H1 (cell line): ENCODE results near the gene MAPT. TPM values are rescaled to one million over a fixed set of nuclear protein-coding genes. Genes with fewer than 3 reads are reported as not detected.

Experiments
- CTCF ChIA-PET: fragments of 300-600 bp; sonication (Branson Sonifier 250); formaldehyde crosslinking; loops from one replicate; lab custom pipeline; 2021; ENCODE audit not compliant: partially characterized antibody; lab: Charles Lee
- POLR2A ChIA-PET: fragments of 300-600 bp; sonication (Branson Sonifier 250); formaldehyde crosslinking; loops from one replicate; lab custom pipeline; 2021; ENCODE audit warnings: inconsistent platforms; ENCODE audit not compliant: partially characterized antibody; lab: Charles Lee
- DNase-seq, 2 experiments: peaks; one replicate each; pipeline versions ENCODE4 v3.0.0 to v3.0.0-alpha.2; 2010 to 2022; ENCODE audit warnings: low spot score in 2 of 2, low read depth in 1 of 2, mixed read lengths in 1 of 2
- FAIRE-seq: peaks from 2 replicates; lab custom pipeline; 2011; peaks lifted over from hg19 to GRCh38; lab: Jason Lieb, UNC
- H2AFZ ChIP-seq: 2 replicates; pipeline ENCODE4 v1.8.1; 2012; ENCODE audit warnings: low read length, inconsistent platforms
- H2AK5ac ChIP-seq: 2 replicates; pipeline ENCODE4 v1.6.1; 2013; ENCODE audit warnings: low read depth, low read length
- H2BK120ac ChIP-seq: replicated peaks from 2 replicates; pipeline ENCODE3; 2013; ENCODE audit warnings: low read depth, low read length, inconsistent platforms
- H2BK12ac ChIP-seq: 2 replicates; pipeline ENCODE4 v1.6.1; 2013; ENCODE audit warnings: low read depth, low read length
- H2BK15ac ChIP-seq: 2 replicates; pipeline ENCODE4 v1.6.1; 2013; ENCODE audit warnings: low read length
- H2BK20ac ChIP-seq: 2 replicates; pipeline ENCODE4 v1.6.1; 2013; ENCODE audit warnings: low read length
- H2BK5ac ChIP-seq: 2 replicates; pipeline ENCODE4 v1.6.1; 2013; ENCODE audit warnings: low read depth, low read length
- H3K14ac ChIP-seq: 2 replicates; pipeline ENCODE4 v1.6.1; 2013; ENCODE audit warnings: inconsistent platforms; ENCODE audit not compliant: insufficient read length
- H3K18ac ChIP-seq: 2 replicates; pipeline ENCODE4 v1.6.1; 2013; ENCODE audit warnings: low read length; ENCODE audit errors: extremely low read depth
- H3K23ac ChIP-seq: 2 replicates; pipeline ENCODE4 v1.6.1; 2013; ENCODE audit warnings: inconsistent platforms; ENCODE audit not compliant: insufficient read length
- H3K23me2 ChIP-seq: 2 replicates; pipeline ENCODE4 v1.6.1; 2013; ENCODE audit warnings: low read depth, low read length
- H3K27ac ChIP-seq: 2 replicates; pipeline ENCODE4 v1.6.1; 2011; ENCODE audit warnings: low read depth, low read length, inconsistent platforms
- H3K27me3 ChIP-seq, 4 experiments: replicated peaks in 1 of 4; 1 replicate in 1 of 4; 2 replicates in 3 of 4; pipeline versions ENCODE4 v1.6.1 to v1.8.1; 2011 to 2013; ENCODE audit warnings: low read length in 3 of 4, mild to moderate bottlenecking in 3 of 4, inconsistent platforms in 2 of 4, mixed read lengths in 2 of 4, moderate library complexity in 1 of 4; ENCODE audit not compliant: control insufficient read depth in 3 of 4, insufficient read depth in 3 of 4; ENCODE audit errors: extremely low read depth in 1 of 4
- H3K36me3 ChIP-seq, 4 experiments: 2 replicates each; pipeline versions ENCODE4 v1.6.1 to v1.8.1; 2011 to 2013; ENCODE audit warnings: mild to moderate bottlenecking in 4 of 4, low read length in 3 of 4, moderate library complexity in 2 of 4, control low read depth in 1 of 4, inconsistent platforms in 1 of 4; ENCODE audit not compliant: insufficient read depth in 4 of 4, control insufficient read depth in 2 of 4
- H3K4ac ChIP-seq: replicated peaks from 2 replicates; pipeline ENCODE3; 2013; ENCODE audit warnings: low read length, low read depth, mixed read lengths, inconsistent platforms; ENCODE audit not compliant: insufficient read length
- H3K4me1 ChIP-seq, 4 experiments: replicated peaks in 1 of 4; 1 replicate in 1 of 4; 2 replicates in 3 of 4; pipeline versions ENCODE4 v1.6.1 to v1.8.1; 2011 to 2013; ENCODE audit warnings: low read length in 3 of 4, inconsistent platforms in 2 of 4, mixed read lengths in 1 of 4; ENCODE audit not compliant: insufficient read depth in 4 of 4, control insufficient read depth in 3 of 4
- H3K4me2 ChIP-seq, 2 experiments: 2 replicates each; pipeline versions ENCODE4 v1.6.1 to v1.8.1; 2011 to 2013; ENCODE audit warnings: low read depth in 2 of 2, low read length in 2 of 2, control low read depth in 1 of 2, inconsistent platforms in 1 of 2, mild to moderate bottlenecking in 1 of 2; ENCODE audit not compliant: insufficient read depth in 1 of 2
- H3K4me3 ChIP-seq, 4 experiments: fragments of 200-600, 300-600 bp in 1 of 4; sonication (generic), shearing (Covaris generic), sonication (Bioruptor Twin) in 1 of 4; 2 replicates each; pipeline versions ENCODE4 v1.5.1 to v1.8.1; 2011 to 2016; ENCODE audit warnings: low read length in 4 of 4, low read depth in 3 of 4, control low read depth in 2 of 4, inconsistent platforms in 2 of 4, mild to moderate bottlenecking in 2 of 4, mixed read lengths in 1 of 4, moderate library complexity in 1 of 4; ENCODE audit not compliant: insufficient read depth in 2 of 4; ENCODE audit errors: extremely low read depth in 1 of 4
- H3K56ac ChIP-seq: replicated peaks from 2 replicates; pipeline ENCODE3; 2013; ENCODE audit warnings: low read depth, mild to moderate bottlenecking, mixed read lengths, low read length, inconsistent platforms; ENCODE audit not compliant: insufficient read length
- H3K79me1 ChIP-seq: 2 replicates; pipeline ENCODE4 v1.6.1; 2013; ENCODE audit warnings: low read depth, low read length, control low read depth
- H3K79me2 ChIP-seq, 2 experiments: 2 replicates each; pipeline versions ENCODE4 v1.6.1 to v1.8.1; 2012 to 2013; ENCODE audit warnings: low read length in 2 of 2, mild to moderate bottlenecking in 2 of 2, inconsistent platforms in 1 of 2; ENCODE audit not compliant: insufficient read depth in 2 of 2, control insufficient read depth in 1 of 2
- H3K9ac ChIP-seq, 4 experiments: replicated peaks in 1 of 4; 1 replicate in 1 of 4; 2 replicates in 3 of 4; pipeline versions ENCODE4 v1.6.1 to v1.8.1; 2011 to 2013; ENCODE audit warnings: low read depth in 3 of 4, low read length in 3 of 4, control low read depth in 2 of 4, mild to moderate bottlenecking in 2 of 4, moderate library complexity in 2 of 4, inconsistent platforms in 1 of 4; ENCODE audit errors: extremely low read depth in 1 of 4
- H3K9me3 ChIP-seq, 2 experiments: 2 replicates each; pipeline versions ENCODE4 v1.6.1 to v1.8.1; 2012 to 2013; ENCODE audit warnings: mild to moderate bottlenecking in 2 of 2, moderate library complexity in 2 of 2, control low read depth in 1 of 2, inconsistent platforms in 1 of 2, low read depth in 1 of 2, low read length in 1 of 2, mixed read lengths in 1 of 2; ENCODE audit not compliant: insufficient read depth in 2 of 2
- H4K20me1 ChIP-seq, 2 experiments: replicated peaks in 1 of 2; 2 replicates each; pipeline versions ENCODE3 to v1.8.1; 2011 to 2013; ENCODE audit warnings: inconsistent platforms in 2 of 2, low read length in 2 of 2, mild to moderate bottlenecking in 1 of 2; ENCODE audit not compliant: insufficient read depth in 2 of 2, control insufficient read depth in 1 of 2
- H4K5ac ChIP-seq: 2 replicates; pipeline ENCODE4 v1.6.1; 2013; ENCODE audit warnings: low read length, low read depth, mixed read lengths, inconsistent platforms; ENCODE audit not compliant: insufficient read length
- H4K8ac ChIP-seq: 2 replicates; pipeline ENCODE4 v1.8.0; 2013; ENCODE audit warnings: mild to moderate bottlenecking, moderate library complexity, low read length, inconsistent platforms; ENCODE audit not compliant: insufficient read depth; ENCODE audit errors: extremely low read depth
- H4K91ac ChIP-seq: replicated peaks from 2 replicates; pipeline ENCODE3; 2013; ENCODE audit warnings: low read length, mixed read lengths, inconsistent platforms; ENCODE audit not compliant: insufficient read length
- EZH2 ChIP-seq: fragments of 200-600 bp; sonication (generic); IDR thresholded peaks from 2 replicates; pipeline ENCODE4 v1.7.1; 2012; ENCODE audit warnings: low read depth, mild to moderate bottlenecking, moderate library complexity, low read length, inconsistent platforms; ENCODE audit not compliant: severe bottlenecking
- GABPA ChIP-seq: IDR thresholded peaks from 2 replicates; pipeline ENCODE4 v1.6.1; 2011; ENCODE audit warnings: mild to moderate bottlenecking, low read length, moderate library complexity, borderline replicate concordance; ENCODE audit not compliant: insufficient read depth
- WGBS, 2 experiments: shearing (Covaris generic) in 1 of 2; methylation state at CpG; one replicate each; pipeline versions ENCODE4 v1.1.6 to v1.1.7; 2013 to 2015; ENCODE audit warnings: low lambda C conversion rate in 2 of 2, mixed read lengths in 2 of 2, inconsistent platforms in 1 of 2, low coverage in 1 of 2, missing lambda C conversion rate in 1 of 2; ENCODE audit not compliant: insufficient replicate concordance in 2 of 2, insufficient coverage in 1 of 2, insufficient read length in 1 of 2; ENCODE audit errors: extremely low coverage in 1 of 2, missing lambda C conversion rate in 1 of 2; 5-methylcytosine and 5-hydroxymethylcytosine counted together
- polyA plus RNA-seq, 7 experiments: library from polyadenylated mRNA; depleted of rRNA in 3 of 7; stranded (reverse) in 5 of 7; unstranded in 2 of 7; fragments of >200 nt in 5 of 7; fragments of 200-250 nt in 2 of 7; gene quantifications; 1 replicate in 5 of 7; 2 replicates in 1 of 7; 4 replicates in 1 of 7; pipeline versions ENCODE4 v1.2.1 to v1.2.3, GENCODE V29; 2011 to 2013; ENCODE audit warnings: missing spikeins in 2 of 7, mixed read lengths in 2 of 7
- total RNA-seq: library from RNA; stranded (reverse); fragmentation: NEBNext Ultra II Directional; extraction: Animal tissue kit (Norgen Biotek cat#: 25700); gene quantifications from 2 replicates; pipeline ENCODE4 v1.2.1, GENCODE V29; 2021

MAPT gene
- total and polyA plus RNA-seq, 2 of the 8 experiments (the other 6 are each of a cell fraction or from before 2014, with no cell fraction given): 0.54 to 1.7 TPM

GRCh38 chr17:46025060-46025459, 130.7 kb downstream of the MAPT start:
- H3K27ac ChIP-seq: no peak overlapping the region
- H3K79me1 ChIP-seq: no peaks in the 10 kb centered on the region
- H2BK12ac ChIP-seq: no peak overlapping the region
- no peak overlapping the region for H2AFZ ChIP-seq
- no peak overlapping the region for H2BK120ac ChIP-seq
- ChIA-PET CTCF (interaction anchor here (1.0 to 2.3 kb wide), 3 partner anchors 21 to 54 kb away, joined by 3 to 12 read pairs (median 6); no protein-coding TSS in a partner anchor), POLR2A (interaction anchor here (1.4 kb wide), 1 partner anchor 12 kb away, joined by 5 read pairs; no protein-coding TSS in a partner anchor)
- no peaks in the 10 kb centered on the region for H3K9me3 ChIP-seq
- H2BK20ac ChIP-seq: no peak overlapping the region
- no peak overlapping the region for H4K8ac ChIP-seq
- no peak overlapping the region for H3K9ac ChIP-seq
- DNase-seq (no peak), FAIRE-seq (no peak)
- H3K36me3 ChIP-seq: peaks cover 0 to 8% (median 0%) of the 10 kb centered on the region in 4 experiments; a peak in 2 of 8 replicates
- TF ChIP-seq EZH2: no peak
- no peak for TF ChIP-seq GABPA
- no peak overlapping the region for H3K18ac ChIP-seq
- no peak overlapping the region for H3K56ac ChIP-seq
- no peak overlapping the region for H3K14ac ChIP-seq
- H3K4me1 ChIP-seq: peaks cover 3 to 19% (median 6%) of the 10 kb centered on the region in 4 experiments
- H4K91ac ChIP-seq: no peak overlapping the region
- no peaks in the 10 kb centered on the region for H3K79me2 ChIP-seq
- H3K4me2 ChIP-seq: no peak overlapping the region
- H4K5ac ChIP-seq: no peak overlapping the region
- no peak overlapping the region for H3K4ac ChIP-seq
- no peak overlapping the region for H2AK5ac ChIP-seq
- 95% methylated on average over 10 of the region's 10 CpGs; no CpG with 5 or more reads in 1 of the 2 experiments for WGBS, 2 experiments
- no peaks in the 10 kb centered on the region for H3K23me2 ChIP-seq
- peaks cover 1 to 5% of the 10 kb centered on the region in 2 experiments for H4K20me1 ChIP-seq
- H2BK5ac ChIP-seq: no peak overlapping the region
- no peak overlapping the region for H3K4me3 ChIP-seq
- no peak overlapping the region for H3K23ac ChIP-seq
- H3K27me3 ChIP-seq: no peaks in the 10 kb centered on the region
- no peak overlapping the region for H2BK15ac ChIP-seq
